Measurements from ENCODE around the gene ZNF583.

DNA sequence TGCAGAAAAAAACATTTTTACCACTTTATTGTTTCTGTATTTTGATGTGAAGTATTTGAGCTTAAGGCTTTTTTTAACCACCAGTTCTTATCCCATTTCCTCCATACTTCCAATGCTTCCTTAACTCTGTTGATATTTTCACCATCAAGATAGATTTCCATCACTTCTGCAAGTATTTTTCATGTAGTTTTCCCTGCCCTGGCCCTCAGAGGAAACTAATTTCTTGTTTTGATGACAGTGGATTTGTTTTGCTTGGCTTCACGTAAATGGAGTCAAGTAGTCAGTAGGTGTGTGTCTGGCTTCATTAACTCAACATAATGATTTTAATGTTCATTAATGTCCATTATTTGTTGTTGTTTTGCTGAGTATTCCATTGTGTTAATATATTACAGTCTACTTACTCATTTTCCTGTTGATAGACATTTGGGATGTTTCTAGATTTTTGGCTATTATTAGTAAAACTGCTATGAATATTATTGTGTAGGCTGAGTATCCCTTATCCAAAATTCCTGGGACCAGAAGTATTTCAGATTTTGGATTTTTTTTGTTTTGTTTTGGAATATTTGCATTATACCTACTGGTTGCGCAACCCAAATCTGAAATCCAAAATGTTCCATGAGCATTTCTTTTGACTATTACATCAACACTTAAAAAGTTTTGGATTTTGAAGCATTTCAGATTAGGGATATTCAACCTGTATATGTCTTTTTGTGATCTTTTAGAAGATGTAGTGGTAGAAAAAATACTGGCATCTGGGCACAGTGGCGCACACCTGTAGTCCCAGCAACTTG, 34.1 kb upstream of the ZNF583 start:
- TF ChIP-seq, protein P1, sequence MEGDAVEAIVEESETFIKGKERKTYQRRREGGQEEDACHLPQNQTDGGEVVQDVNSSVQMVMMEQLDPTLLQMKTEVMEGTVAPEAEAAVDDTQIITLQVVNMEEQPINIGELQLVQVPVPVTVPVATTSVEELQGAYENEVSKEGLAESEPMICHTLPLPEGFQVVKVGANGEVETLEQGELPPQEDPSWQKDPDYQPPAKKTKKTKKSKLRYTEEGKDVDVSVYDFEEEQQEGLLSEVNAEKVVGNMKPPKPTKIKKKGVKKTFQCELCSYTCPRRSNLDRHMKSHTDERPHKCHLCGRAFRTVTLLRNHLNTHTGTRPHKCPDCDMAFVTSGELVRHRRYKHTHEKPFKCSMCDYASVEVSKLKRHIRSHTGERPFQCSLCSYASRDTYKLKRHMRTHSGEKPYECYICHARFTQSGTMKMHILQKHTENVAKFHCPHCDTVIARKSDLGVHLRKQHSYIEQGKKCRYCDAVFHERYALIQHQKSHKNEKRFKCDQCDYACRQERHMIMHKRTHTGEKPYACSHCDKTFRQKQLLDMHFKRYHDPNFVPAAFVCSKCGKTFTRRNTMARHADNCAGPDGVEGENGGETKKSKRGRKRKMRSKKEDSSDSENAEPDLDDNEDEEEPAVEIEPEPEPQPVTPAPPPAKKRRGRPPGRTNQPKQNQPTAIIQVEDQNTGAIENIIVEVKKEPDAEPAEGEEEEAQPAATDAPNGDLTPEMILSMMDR (IDR thresholded peaks at IDR 0.05; ENCODE audit: poor library complexity), result no peak
- no peak for TF ChIP-seq EZH2 (IDR thresholded peaks at IDR 0.05; ENCODE audit: borderline replicate concordance)

Measured in hepatocyte (in vitro differentiated cells).